ENCODE measurements around the gene GASK1B.

DNA sequence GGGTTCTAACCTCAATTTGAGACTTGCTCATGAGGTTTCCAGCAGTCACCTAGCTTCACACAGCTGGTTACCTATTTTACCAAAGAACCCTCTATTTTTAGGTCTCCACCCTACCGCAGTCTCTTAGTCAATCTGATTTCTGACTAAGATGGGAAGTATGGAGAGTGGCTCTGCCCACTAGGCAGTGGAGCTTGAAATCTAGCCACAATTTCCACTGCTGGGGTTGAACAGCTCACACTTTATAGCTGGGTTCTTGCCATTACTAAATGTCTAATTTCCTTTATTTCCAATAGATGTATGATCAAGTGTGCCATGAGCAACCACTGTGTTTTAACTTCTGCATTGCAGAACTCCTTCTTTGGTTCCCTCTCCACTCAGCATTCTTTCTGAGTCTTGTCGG is 43.1 kb downstream of the GASK1B start:
- TF ChIP-seq, protein P1, sequence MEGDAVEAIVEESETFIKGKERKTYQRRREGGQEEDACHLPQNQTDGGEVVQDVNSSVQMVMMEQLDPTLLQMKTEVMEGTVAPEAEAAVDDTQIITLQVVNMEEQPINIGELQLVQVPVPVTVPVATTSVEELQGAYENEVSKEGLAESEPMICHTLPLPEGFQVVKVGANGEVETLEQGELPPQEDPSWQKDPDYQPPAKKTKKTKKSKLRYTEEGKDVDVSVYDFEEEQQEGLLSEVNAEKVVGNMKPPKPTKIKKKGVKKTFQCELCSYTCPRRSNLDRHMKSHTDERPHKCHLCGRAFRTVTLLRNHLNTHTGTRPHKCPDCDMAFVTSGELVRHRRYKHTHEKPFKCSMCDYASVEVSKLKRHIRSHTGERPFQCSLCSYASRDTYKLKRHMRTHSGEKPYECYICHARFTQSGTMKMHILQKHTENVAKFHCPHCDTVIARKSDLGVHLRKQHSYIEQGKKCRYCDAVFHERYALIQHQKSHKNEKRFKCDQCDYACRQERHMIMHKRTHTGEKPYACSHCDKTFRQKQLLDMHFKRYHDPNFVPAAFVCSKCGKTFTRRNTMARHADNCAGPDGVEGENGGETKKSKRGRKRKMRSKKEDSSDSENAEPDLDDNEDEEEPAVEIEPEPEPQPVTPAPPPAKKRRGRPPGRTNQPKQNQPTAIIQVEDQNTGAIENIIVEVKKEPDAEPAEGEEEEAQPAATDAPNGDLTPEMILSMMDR (conservative IDR thresholded peaks at IDR 0.05; ENCODE audit: low read length): no peak
- TF ChIP-seq EZH2phosphoT487 (IDR thresholded peaks at IDR 0.05; ENCODE audit: borderline replicate concordance, low read depth, low read length): no peak
